ENCODE results near the gene ARFGEF3. TPM values are rescaled to one million over a fixed set of nuclear protein-coding genes. Genes with fewer than 3 reads are reported as not detected.

ARFGEF3 gene
- polyA plus RNA-seq, 1 of the 3 experiments (the other 2 are of a cell fraction): not detected

GRCh38 chr6:138286698-138287097, 125.0 kb downstream of the ARFGEF3 start:
- H3K9me3 ChIP-seq: no peaks in the 10 kb centered on the region
- TF ChIP-seq JUND (IDR thresholded peaks at IDR 0.05) (no peak), FOXM1 (IDR thresholded peaks at IDR 0.05; ENCODE audit: low read depth) (no peak), EP300 (IDR thresholded peaks at IDR 0.05; ENCODE audit: borderline replicate concordance in 1 of 2, low read depth in 1 of 2, low read length in 1 of 2) (no peak)
- H3K27me3 ChIP-seq (ENCODE audit: insufficient read depth): no peaks in the 10 kb centered on the region
- no peaks in the 10 kb centered on the region for H3F3A ChIP-seq (replicated peaks; ENCODE audit: insufficient read depth)
- no peaks in the 10 kb centered on the region for H3K9me2 ChIP-seq
- ChIA-PET POLR2A (no interaction called here), CTCF (interaction anchor here (0.5 to 1.5 kb wide), 2 partner anchors 171 to 297 kb away, joined by 3 to 8 read pairs; no protein-coding TSS in a partner anchor)
- 85% methylated on average over 10 of the region's 17 CpGs for WGBS (ENCODE audit: low lambda C conversion rate)
- no peak overlapping the region for H3K9ac ChIP-seq
- no peak overlapping the region for H2AFZ ChIP-seq (ENCODE audit: low read depth)
- no peak overlapping the region for H3K4me3 ChIP-seq (ENCODE audit: low read depth in 2 of 2, low read length in 1 of 2)
- no peak overlapping the region for H3K27ac ChIP-seq (ENCODE audit: low read depth in 2 of 2, low read length in 1 of 2)
- H3K4me1 ChIP-seq (ENCODE audit: control insufficient read depth in 1 of 2, insufficient read depth in 2 of 2, low read depth in 1 of 2, low read length in 1 of 2): no peaks in the 10 kb centered on the region
- no peak for DNase-seq
- no peaks in the 10 kb centered on the region for H3K79me2 ChIP-seq (ENCODE audit: insufficient read depth)
- no peaks in the 10 kb centered on the region for H3K36me3 ChIP-seq (replicated peaks in 1 of 2; ENCODE audit: control insufficient read depth in 1 of 2, insufficient read depth in 2 of 2, low read length in 1 of 2)
- H4K20me1 ChIP-seq (ENCODE audit: insufficient read depth): no peaks in the 10 kb centered on the region
- H3K4me2 ChIP-seq: no peak overlapping the region

- no peaks in the 10 kb centered on the region for H3K79me2 ChIP-seq (ENCODE audit: insufficient read depth)
- no peak overlapping the region for H3K9ac ChIP-seq
- H3K4me1 ChIP-seq (ENCODE audit: control insufficient read depth in 1 of 2, insufficient read depth in 2 of 2, low read depth in 1 of 2, low read length in 1 of 2): no peaks in the 10 kb centered on the region
- DNase-seq: peak; percentile 36
- no peaks in the 10 kb centered on the region for H4K20me1 ChIP-seq (ENCODE audit: insufficient read depth)
- no peak overlapping the region for H3K27ac ChIP-seq (ENCODE audit: low read depth in 2 of 2, low read length in 1 of 2)
- H3K36me3 ChIP-seq (replicated peaks in 1 of 2; ENCODE audit: control insufficient read depth in 1 of 2, insufficient read depth in 2 of 2, low read length in 1 of 2): no peaks in the 10 kb centered on the region
- ChIA-PET CTCF (interaction anchor here (0.5 to 1.5 kb wide), 3 partner anchors 16 to 297 kb away, joined by 3 to 8 read pairs (median 3); no protein-coding TSS in a partner anchor), POLR2A (no interaction called here)
- 23% methylated on average over 7 of the region's 11 CpGs for WGBS (ENCODE audit: low lambda C conversion rate)
- H3K9me2 ChIP-seq: no peaks in the 10 kb centered on the region
- no peak overlapping the region for H3K4me2 ChIP-seq
- no peak overlapping the region for H2AFZ ChIP-seq (ENCODE audit: low read depth)
- no peaks in the 10 kb centered on the region for H3F3A ChIP-seq (replicated peaks; ENCODE audit: insufficient read depth)
- TF ChIP-seq ELF1 (IDR thresholded peaks at IDR 0.05): no peak
- no peak for TF ChIP-seq RCOR1 (IDR thresholded peaks at IDR 0.05; ENCODE audit: low read length)
- TF ChIP-seq EP300 (IDR thresholded peaks at IDR 0.05; ENCODE audit: borderline replicate concordance in 1 of 2, low read depth in 1 of 2, low read length in 1 of 2): no peak
- no peak for TF ChIP-seq REST (IDR thresholded peaks at IDR 0.05; ENCODE audit: low read depth, low read length)
- TF ChIP-seq ZBTB33 (IDR thresholded peaks at IDR 0.05; ENCODE audit: borderline replicate concordance, low read depth): no peak
- TF ChIP-seq MAX (IDR thresholded peaks at IDR 0.05; ENCODE audit: low read depth): no peak
- peak; percentile 41 for TF ChIP-seq CTCF (IDR thresholded peaks at IDR 0.05)
- peak; percentile 22 for TF ChIP-seq SMC3 (IDR thresholded peaks at IDR 0.05; ENCODE audit: low read depth, low read length)
- no peak for TF ChIP-seq YY1 (IDR thresholded peaks at IDR 0.05; ENCODE audit: low read depth)
- H3K27me3 ChIP-seq (ENCODE audit: insufficient read depth): no peaks in the 10 kb centered on the region
- no peak overlapping the region for H3K4me3 ChIP-seq (ENCODE audit: low read depth in 2 of 2, low read length in 1 of 2)
- H3K9me3 ChIP-seq: no peaks in the 10 kb centered on the region
Observed at GRCh38 chr6:138287144-138287955, 125.6 kb downstream of the ARFGEF3 start.
